Endothelial cell of hepatic sinusoid (primary cell): Measurements from ENCODE around the gene TMEM43.

ENCODE experiments used
- in situ Hi-C: cut with HindIII; loops from 2 replicates; pipeline ENCODE4 v1.10.0; 2017; ENCODE audit warnings: low sequenced_read_pairs

TMEM43 gene

DNA sequence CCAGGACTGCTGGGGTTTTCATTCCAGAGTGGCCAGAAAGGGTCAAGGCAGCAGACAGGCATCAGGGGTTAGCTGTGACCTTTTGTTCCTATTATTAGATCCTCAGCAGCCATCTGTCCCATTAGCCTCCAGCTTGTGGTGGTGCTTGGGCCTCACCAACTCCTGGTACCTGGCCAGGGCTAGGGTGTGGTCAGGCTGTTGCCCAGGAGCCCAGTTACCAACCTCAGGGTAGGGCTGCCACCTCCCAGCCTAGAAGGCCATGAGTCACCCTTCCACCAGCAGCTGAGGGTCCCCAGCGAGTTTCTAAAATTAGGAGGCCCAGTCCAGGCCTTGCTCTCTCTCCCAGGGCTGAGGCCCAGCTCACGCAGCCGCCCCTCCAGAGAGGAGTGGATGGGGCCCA, 12.2 kb downstream of the TMEM43 start:
- in situ Hi-C loops: no loop called here

DNA sequence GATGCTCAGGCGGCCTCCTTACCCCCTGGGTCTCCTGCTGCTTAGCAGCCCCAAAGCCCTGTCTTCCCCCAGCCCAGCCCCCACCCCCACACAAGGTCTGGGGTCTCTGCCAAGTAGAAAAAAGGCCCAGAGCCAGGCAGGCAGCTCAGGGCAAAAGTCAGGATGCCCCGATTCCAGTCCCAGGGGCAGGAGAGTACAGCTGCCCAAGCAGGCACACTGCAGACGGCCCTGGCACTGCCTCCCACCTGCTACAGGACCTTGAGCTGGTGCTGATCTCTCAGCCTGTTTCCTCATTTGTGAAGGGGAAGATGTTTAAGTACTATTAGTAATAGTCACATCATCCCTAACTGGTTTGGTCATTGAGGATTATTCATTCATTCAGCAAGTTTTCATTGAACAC, 12.6 kb downstream of the TMEM43 start:
- in situ Hi-C loops: no loop called here

DNA sequence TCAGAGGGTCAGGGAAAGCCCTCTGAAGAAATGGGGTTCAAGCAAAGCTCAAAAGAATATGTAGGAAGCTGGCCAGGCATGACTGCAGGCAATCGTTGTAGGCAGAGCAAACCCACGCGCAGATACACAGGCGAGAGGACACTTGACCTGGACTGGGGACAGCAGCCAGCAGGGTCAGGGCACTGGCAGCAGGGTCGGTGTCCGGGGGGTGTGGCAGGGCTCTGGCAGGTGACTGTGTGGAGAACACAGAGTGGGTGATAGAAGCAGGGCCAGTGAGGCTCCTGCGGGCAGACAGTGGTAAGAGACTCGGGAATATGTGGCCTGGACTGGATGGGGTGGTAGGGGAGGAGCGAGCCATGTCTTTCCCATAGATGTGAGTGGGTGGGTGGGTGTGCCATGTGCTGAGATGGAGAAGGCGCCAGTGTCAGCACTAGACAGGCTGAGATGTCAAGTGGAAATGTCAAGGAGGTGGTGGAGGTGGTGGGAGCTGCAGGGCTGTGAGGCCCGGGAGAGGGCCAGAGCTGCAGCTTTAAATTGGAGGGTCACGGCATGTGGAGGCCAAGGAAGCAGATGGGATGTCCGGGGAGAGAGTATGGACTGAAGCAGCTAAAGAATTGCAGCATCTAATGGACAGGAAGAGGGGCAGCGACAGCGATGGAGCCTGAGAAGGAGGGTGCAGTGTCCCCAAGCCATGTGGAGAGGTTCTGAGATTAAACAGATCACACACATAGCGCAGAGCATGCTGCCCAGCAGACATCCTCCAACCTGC, 13.4 kb downstream of the TMEM43 start:
- in situ Hi-C loops: no loop called here

DNA sequence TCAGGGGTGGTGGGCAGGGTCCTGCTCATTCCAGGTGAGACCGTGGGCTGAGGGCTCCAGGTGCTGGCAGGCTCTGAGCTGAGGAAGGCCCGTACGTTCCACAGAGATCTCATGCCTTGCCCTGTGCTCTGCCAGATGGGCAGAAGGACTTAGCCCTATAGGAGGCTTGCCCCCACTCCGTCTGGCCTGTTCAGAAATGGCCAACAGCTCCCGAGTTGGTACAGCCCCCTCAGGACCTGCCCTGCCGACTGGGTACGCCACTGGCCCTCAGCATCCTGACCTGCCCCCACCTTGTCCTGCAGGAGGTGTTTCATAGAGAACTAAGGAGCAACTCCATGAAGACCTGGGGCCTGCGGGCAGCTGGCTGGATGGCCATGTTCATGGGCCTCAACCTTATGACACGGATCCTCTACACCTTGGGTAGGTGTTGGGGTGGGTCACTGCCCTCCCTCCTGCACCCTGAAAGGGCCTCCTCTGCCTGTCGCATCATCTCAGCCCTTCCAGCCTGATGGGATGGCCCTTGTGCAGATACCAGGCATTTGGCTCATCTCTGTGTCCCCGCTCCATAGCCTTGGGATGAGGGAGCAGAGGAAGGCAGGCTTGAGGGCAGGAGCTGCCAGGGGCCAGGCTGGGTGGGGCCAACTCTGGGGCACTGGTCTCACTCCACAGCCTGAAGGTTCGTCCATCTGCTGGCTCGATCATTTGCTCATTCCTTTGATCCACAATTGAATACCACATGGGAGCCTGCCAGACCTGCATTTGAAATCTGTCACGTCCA, 14.2 kb downstream of the TMEM43 start:
- in situ Hi-C loops: no loop called here

DNA sequence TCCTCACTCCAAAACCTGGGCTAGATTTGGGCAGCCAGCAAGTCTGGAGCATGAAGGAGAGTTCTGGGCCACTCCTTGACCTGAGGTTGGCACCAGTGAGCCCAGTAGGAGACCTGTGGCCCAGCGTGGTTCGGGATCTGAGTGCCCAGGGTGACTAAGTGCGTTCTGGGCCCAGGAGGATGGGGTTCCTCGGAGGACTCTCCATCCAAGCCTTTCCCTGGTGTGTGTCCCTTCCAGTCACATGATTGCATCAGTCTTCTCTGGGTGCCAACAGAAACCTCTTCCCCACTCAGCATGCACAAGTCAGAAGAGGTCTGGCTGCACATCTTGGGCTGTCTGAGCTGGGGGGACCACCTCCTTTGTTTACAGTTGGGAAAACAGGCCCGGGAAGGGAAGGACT, 14.9 kb downstream of the TMEM43 start:
- in situ Hi-C loops: no loop called here

DNA sequence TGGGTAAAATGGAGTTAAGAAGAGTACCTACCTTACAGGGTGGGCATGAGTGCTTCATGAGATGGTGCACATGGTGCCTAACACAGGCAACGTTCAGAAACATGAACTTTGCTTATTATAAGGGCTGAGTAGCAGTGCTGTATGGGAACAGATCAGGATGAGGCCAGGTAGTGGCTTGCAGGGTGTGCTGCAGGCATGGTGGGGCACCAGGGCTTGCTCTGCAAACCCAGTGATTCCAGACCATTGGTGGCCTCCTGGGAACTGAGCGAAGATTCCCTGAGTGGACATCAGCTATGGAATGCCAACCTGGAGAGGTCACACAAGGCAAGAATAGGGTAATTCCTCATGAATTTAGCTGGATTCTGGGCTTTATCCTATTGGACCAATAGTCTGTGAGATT, 15.8 kb downstream of the TMEM43 start:
- in situ Hi-C loops: no loop called here

DNA sequence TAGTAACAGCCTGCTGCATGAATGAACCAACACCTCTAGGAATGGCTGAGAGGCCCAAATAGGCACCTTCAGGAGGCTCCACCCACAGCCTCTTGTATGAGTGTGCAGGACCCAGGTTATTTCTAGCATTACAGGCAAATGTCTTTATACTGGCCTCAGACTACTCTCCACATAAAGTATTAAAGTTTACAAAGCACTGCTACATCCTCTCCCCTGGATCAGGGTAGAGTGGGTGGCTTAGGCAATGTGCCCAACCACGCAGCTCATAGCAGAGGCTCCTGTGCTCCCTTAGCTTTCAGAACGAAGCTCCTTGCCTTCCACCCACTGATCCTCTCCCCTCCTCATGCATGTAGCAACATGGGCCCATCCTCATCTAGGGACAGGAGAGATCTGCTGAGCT, 16.3 kb downstream of the TMEM43 start:
- in situ Hi-C loops: no loop called here

DNA sequence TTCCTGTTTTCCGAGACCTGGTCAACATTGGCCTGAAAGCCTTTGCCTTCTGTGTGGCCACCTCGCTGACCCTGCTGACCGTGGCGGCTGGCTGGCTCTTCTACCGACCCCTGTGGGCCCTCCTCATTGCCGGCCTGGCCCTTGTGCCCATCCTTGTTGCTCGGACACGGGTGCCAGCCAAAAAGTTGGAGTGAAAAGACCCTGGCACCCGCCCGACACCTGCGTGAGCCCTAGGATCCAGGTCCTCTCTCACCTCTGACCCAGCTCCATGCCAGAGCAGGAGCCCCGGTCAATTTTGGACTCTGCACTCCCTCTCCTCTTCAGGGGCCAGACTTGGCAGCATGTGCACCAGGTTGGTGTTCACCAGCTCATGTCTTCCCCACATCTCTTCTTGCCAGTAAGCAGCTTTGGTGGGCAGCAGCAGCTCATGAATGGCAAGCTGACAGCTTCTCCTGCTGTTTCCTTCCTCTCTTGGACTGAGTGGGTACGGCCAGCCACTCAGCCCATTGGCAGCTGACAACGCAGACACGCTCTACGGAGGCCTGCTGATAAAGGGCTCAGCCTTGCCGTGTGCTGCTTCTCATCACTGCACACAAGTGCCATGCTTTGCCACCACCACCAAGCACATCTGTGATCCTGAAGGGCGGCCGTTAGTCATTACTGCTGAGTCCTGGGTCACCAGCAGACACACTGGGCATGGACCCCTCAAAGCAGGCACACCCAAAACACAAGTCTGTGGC, 16.9 kb downstream of the TMEM43 start:
- in situ Hi-C loops: no loop called here

DNA sequence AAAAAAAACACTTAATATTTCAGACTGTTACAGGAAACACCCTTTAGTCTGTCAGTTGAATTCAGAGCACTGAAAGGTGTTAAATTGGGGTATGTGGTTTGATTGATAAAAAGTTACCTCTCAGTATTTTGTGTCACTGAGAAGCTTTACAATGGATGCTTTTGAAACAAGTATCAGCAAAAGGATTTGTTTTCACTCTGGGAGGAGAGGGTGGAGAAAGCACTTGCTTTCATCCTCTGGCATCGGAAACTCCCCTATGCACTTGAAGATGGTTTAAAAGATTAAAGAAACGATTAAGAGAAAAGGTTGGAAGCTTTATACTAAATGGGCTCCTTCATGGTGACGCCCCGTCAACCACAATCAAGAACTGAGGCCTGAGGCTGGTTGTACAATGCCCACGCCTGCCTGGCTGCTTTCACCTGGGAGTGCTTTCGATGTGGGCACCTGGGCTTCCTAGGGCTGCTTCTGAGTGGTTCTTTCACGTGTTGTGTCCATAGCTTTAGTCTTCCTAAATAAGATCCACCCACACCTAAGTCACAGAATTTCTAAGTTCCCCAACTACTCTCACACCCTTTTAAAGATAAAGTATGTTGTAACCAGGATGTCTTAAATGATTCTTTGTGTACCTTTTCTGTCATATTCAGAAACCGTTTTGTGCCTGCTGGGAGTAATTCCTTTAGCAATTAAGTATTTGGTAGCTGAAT, 17.9 kb downstream of the TMEM43 start:
- in situ Hi-C loops: no loop called here

DNA sequence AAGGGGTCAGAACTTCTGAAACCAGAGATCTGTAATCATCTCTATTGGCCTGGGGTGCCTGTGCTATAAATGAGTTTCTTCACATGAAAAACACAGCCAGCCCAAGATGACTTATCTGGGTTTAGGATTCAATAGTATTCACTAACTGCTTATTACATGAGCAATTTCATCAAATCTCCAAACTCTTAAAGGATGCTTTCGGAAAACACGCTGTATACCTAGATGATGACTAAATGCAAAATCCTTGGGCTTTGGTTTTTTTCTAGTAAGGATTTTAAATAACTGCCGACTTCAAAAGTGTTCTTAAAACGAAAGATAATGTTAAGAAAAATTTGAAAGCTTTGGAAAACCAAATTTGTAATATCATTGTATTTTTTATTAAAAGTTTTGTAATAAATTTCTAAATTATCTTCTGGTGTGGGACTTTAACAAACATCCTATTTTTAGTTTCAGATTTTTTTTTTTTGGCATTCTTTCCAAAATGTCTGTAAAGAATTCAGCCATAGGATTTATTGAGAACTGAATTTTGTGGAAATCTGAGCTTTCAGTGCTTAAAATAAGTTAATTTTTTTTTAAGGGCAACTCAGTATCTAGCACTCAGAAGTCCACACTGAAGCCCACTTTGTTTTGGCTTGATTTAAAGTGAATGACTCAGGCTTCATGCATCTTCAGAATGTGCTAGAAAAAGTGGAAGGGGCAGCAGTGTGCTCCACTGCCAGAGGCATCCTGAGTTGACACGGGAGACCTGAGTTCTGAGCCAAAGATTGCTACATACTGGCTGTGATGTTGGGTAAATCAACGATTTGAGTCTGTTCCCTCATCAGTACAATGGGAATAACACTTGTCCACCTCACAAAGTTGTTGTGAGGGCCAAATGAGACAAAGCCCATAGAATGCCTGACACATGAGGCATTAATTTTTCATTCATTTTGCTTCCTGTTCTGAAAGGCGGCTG, 18.7 kb downstream of the TMEM43 start:
- in situ Hi-C loops: no loop called here

DNA sequence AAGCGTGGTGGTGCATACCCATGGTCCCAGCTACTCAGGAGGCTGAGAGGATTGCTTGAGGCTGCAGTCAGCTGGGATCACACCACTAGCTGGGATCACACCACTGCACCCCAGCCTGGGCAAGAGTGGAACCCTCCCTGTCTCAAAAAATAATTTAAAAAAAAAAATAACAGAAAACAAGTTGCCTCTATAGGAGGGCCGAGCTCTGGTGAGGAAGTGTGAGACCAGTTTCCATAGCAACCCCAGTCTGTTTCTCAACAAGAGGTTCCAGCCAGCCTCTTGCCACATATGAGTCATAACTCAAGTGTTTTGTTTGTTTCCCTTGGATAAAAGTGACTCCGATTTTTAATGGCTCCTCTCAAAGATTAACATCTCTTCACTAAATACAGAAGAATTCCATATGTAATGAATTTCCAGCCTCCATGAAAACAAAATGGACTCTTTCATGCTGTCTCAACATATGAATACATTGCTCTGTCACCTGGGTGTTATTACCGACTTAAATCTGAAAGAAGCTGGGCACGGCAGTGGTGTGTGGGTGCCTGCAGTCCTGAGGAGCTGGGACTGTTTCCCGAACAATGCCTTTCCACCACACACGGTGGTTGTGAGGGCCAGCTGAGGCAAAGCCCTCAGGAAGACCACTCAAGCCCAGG, 19.7 kb downstream of the TMEM43 start:
- in situ Hi-C loops: no loop called here

DNA sequence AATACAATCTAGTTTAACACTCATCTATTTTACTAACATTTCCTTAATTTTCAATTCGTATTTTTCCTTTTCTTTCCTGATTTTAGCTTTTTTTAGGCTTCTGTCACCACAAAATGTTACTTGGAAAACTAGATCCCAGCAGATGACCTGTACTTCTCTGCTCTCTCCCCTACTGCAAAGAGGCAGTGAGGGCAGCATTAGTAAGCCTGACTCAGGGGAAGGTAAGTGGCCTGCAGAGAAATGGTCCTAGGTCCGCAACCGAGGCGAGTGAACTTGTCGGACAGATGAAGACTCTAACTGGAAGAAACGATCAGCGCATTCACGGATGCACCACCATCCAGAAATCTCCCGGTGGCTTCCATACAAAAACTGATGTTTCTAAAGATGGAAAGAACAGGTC, 20.4 kb downstream of the TMEM43 start:
- in situ Hi-C loops: no loop called here

DNA sequence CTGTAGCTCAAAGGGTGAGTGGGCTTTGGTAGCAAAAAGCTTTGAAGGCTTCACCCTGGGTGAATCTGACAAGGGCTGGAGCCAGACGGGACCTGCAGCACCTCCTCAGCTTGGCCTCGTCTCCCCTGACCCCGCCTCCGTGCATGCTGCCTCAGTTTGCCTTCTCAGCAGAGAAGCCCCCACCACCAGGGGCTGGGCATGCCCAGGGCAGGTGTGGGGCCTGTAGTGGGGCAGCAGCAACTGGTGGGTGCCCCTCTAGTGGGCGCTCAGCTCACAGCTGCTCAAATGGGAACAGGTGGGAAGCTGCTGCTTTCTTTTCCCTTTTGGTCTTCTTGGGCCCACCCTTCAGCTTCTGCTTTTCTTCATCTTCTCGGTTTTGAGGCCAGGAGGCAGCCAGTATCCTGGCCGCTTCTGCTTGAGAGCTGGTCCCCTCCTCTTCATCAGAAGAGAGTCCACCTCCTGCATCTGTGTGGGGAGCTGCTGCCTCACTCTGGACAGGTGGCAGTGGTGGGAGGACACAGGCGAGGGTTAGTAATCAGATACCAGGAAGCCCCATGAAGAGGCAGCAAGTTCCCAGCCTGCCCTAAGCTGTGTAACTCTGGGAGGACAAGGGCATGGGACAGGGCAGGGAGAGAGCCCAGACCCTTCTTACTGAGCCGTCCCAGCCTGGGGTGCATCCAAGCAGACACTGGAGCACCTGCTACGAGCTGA, 21.0 kb downstream of the TMEM43 start:
- in situ Hi-C loops: no loop called here

DNA sequence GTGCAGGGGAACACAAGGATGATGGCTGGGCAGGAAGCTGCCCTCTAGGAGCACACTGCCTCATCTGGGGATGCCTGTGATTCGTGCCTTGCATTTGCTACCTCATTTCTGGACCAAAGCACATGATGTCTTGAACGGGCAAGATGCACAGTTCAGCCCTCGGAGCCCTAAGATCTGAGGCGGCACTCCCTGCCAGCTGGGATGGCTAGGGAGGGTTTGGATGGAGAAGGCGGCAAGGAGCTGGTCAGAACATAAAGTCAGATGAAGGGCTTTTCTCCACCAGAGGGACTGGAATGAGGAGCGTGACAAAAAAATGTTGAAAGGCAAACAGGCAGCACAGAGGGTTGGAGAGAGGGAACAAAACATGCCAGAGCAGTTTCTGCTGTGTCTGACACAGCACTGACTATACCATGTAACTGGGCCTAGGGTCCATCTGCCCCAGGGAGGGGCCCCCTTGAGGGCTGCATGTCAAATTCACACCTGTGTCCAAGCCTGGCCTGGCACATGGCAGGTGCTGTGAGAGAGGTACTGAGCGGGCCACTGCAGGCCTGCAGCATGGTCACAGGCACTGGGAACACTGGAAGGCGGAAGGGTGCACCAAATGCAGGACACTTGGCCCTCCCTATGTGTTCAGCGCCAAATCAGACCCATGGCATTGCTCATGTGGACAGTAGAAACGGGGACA, 21.7 kb downstream of the TMEM43 start:
- in situ Hi-C loops: no loop called here

DNA sequence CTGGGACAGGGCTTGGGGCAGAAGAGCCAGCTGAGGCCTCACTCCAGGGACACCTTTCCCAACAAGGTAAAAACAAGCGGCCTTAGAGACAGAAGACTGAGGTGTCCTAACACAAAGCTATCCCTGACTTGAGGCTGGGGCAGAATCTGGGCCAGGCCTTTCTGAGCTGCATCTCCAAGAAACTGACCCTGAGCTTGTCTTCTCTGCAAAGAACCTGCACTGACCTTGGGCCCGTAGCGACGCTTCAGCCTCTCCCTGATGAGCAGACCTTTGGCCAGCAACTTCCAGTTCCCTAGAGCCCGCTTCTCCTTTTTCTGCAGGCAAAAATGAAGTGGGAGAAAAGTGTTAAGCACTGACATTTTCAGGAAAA, 22.2 kb downstream of the TMEM43 start:
- in situ Hi-C loops: no loop called here

DNA sequence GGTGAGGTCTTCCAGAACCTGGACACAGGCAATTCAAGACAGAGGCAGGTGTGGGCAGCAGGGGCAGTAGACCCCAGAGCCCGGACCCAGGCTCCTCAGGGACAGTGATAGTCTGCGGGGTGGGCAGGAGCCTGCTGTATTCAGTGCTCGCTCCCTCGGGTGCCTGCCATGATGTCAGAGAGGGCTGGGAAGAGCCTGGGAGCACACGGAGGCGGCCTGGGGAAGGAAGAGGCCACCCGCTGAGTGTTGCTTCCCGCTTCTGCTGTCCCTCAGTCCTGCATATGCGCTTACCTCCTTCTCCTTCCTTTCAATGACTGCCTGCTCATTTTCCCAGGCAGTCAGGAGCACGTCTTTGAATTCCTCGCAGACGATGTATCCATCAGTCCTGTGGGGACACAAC, 22.8 kb downstream of the TMEM43 start:
- in situ Hi-C loops: no loop called here

DNA sequence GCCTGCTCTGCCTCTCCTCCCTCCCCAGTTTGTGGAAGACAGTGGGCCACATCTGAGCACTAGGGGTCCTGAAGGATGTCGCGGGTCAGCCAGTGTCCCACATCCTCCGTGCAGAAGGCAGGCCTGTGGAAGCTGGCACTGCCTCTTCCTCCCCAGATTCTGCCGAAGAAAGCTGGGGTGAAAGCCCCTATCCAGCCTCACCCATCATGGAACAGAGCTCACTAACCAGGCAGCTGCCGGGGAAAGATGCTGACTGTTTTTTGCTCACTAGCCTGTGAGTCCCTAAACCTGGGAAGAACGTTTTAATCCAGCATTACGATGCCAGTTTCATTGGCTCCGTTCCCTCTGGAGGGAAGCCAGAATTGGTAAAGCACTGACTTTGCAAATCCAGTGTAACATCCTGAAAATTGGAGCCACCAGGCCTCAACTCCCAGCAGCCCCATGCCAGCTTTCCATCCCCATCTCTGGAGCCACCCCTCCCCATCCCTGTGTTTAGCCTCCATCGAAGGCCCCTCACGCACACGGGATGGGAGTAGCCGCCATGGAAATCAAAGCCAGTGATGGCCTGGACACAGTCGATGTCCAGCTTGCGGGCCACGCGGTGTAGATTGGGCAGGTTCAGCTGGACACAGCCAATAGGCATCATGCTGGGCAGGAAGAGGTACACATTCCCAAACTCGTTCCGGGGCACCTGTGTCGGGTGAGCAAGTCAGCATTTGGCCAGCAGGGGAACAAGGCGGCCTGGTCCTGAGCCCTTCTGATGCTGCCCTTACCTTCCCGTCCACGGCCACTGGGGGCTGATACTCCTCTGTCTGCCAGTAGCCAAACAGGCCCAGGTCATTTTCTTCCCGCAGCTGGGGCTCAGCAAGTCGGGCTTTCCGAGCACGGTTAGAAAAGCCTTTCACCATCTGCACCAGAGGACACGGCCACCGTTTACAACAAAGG, 23.5 kb downstream of the TMEM43 start:
- in situ Hi-C loops: no loop called here
